HG02571 (cell line): ENCODE measurements around the gene OR5B21.

Experiments used
- ATAC-seq: cut with Tn5 transposase; IDR thresholded peaks from one replicate; pipeline ENCODE4 v1.9.1; 2021; ENCODE audit warnings: mild to moderate bottlenecking, moderate library complexity; ENCODE audit not compliant: unreplicated experiment

Gene OR5B21

DNA sequence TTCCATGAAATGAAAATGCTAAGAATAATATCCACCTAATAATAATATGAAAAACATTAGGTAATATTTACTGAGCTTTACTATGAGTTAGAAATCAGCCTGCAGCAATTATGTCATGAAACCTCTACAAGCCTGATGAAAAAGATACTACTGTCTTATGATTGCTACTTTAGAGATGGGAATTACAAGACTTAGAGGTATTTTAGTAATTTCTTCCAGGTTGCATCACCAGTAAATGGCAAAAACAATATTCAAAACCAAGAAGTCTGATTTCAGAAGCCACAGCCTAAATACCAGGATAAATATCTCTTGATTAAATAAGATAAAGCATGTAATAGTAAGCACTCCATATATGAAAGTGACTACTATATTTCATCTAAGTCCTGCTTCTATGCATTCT is 13.8 kb downstream of the OR5B21 start:
- ATAC-seq = no peak

DNA sequence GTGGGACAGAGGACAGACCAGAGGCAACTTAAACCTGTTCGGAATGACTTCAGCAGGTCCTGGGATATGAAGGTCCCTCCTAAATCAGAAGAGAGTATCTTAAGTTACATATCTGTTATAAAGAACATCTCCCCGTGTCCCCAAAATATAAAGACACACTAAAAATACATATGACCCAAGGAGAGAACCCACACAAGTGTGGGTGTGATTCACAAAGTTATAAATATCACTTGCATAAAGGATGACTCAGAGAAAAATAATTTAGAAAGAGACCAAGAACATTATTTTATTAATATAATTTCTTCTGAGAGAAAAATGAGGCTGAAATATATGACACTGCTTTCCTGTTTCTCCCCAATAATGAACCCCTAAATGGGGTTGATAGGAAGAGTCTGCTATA is 14.2 kb downstream of the OR5B21 start:
- ATAC-seq = no peak

DNA sequence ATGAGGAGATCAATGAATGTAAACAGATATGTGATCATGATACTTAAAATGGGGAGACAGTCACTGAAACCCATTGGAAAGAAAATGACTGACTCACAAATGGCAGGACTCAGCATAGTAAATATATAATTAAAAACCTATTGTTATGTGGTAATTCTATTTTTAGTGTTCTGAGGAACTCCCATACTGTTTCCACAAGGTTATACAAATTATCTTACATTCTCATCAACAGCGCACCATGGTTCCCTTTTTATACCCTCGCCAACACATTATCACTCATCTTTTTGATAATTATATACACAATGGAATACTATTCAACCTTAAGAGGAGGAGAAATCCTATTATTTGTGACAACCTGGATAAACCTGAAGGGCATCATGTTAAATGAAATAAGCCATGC is 17.1 kb downstream of the OR5B21 start:
- no peak for ATAC-seq

DNA sequence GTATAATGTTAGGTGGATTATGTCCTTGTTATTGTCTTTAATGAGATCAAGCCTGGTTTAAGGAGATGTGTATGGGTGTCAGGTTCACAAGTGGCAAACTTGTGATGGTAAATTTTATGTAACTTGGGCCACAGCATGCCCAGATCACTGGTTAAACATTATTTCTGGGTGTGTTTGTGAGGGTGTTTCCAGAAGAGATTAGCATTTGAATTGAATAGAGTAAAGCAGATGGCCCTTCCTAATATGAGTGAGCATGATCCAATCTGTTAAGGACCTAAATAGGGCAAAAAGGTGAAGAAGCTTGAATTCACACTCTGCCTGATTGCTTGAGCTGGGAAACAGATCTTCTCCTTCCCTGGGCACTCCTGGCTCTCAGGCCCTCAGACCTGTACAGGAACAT is 20.7 kb downstream of the OR5B21 start:
- ATAC-seq = no peak

DNA sequence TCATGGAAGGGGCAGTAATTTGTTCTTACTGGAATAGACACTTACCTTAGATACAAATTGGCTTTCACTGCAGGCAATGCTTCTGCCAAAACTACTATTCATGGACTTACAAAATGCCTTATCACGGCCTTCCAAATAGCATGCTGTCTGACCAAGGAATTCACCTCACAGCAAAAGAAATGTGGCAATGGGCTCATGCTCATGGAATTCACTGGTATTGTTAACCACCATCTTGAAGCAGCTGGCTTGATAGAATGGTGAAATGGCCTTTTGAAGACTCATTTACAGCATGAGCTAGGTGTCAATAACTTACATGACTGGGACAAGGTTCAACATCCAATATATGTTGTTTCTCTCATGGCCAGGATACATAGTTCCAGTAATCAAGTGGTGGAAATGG is 21.9 kb downstream of the OR5B21 start:
- ATAC-seq = no peak

- ATAC-seq = no peak
These were observed 36.0 kb downstream of the OR5B21 start for GRCh38 chr11:58471892-58472291.

DNA sequence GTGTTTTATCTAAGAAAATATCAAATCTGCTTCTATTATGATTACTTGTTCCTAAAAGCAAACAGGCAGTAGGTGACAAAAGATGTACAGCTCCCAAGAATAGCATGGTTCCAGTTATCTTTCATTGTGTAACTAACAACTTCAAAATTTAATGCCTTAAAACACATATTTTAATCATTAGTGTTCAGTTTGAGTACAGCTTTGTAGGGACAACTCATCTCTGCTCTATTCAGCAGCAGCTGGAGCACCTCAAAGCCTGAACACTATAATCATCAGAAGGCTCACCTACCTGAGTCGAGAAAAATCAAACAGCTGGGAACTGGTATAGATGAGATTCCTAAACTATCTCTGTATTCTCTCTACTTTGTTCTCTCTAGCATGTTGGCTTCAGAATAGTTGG is 41.6 kb downstream of the OR5B21 start:
- ATAC-seq = no peak

GRCh38 chr11:58465690-58466089 is 42.2 kb downstream of the OR5B21 start:
- no peak for ATAC-seq
